ENCODE results near the gene PHACTR2.

- no peak for TF ChIP-seq CTCF (IDR thresholded peaks at IDR 0.05)
- no peak for TF ChIP-seq ZFX (IDR thresholded peaks at IDR 0.05; ENCODE audit: borderline replicate concordance)
These were observed 49.3 kb downstream of the PHACTR2 start for GRCh38 chr6:143727035-143727434.

Data from 22Rv1 (cell line).